ENCODE measurements around the gene SIAH1. TPM values are rescaled to one million over a fixed set of nuclear protein-coding genes. Genes with fewer than 3 reads are reported as not detected.

The SIAH1 gene, protein sequence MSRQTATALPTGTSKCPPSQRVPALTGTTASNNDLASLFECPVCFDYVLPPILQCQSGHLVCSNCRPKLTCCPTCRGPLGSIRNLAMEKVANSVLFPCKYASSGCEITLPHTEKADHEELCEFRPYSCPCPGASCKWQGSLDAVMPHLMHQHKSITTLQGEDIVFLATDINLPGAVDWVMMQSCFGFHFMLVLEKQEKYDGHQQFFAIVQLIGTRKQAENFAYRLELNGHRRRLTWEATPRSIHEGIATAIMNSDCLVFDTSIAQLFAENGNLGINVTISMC
- total RNA-seq (2022) = 26.6 and 27.2 TPM in 2 replicates
- percentile 95 among the genes with signal in this experiment for Bru-seq, nascent RNA
- percentile 94 among the genes with signal in this experiment for BruChase-seq, experiment 1, labeled RNA remaining after a 2-hour chase
- BruChase-seq, experiment 2, labeled RNA remaining after a 6-hour chase = percentile 86 among the genes with signal in this experiment
- long read RNA-seq, transcript SIAH1-203 (2 exons, 2,147 nt) = major isoform, 39 of 45 reads
- long read RNA-seq, partial matches to known transcripts = 0 of 45 reads
- long read RNA-seq, other reads (novel, unspliced or antisense) = 3 of 45 reads

DNA sequence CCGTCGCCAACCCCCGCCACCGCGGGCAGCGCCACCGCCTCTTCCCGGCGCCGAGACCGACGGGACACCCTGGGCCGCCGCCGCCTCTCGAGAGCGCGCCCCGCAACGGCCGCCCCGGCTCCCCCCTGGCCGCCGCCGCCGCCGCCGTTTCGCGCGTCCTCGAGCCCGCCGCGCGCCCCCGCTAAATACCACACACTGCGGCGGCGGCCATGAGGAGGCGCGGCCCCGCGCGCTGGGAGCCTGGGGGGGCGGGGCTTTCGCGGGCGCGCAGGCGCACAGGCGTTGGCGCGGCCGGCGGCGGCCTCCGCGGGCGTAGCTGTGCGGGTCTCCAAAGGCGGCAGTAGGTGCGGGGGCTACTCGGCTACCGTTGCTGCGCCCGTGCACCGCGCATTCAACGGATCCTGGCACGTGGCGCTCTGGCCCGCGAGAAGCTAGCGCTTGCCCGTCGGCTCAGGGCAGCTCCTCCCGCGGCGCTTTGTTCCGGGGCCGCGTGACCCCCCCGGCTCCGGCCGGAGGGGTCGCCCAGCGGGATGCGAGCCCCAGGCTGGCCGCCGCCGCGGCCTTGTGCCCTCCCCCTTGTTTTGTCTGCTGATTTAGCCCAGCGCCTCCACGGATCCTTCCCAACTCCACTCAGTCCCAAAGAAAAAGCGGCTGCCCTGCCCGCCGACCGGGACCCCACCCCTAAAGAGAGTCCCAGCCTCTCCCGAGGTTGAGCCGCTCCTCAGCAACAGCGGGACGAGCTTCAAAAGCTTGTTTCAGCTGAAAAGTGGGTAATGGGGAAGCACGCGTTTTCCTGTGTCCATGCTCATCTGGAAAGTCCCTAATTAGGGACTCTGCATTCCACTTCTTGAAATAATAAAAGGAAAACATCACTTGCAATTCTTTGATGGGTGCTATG, at the start of gene SIAH1:
TSS of gene SIAH1 (minus strand) at position 161 of the 898 bp plus-strand sequence. CDS start 22,985 bp downstream, outside the sequence.
- Mint-ChIP-seq H3K27ac (ENCODE audit: unreplicated experiment) (peak within 1 kb of the TSS; percentile 96), H3K27me3 (ENCODE audit: insufficient read depth, unreplicated experiment) (no peaks in the 10 kb centered on the region), H3K4me1 (ENCODE audit: low read depth, unreplicated experiment) (peaks cover 15% of the 10 kb centered on the region), H3K36me3 (ENCODE audit: insufficient read depth, unreplicated experiment) (peaks cover 8% of the 10 kb centered on the region), H3K4me3 (ENCODE audit: unreplicated experiment) (peak within 1 kb of the TSS; percentile 94), H3K9me3 (ENCODE audit: unreplicated experiment) (no peaks in the 10 kb centered on the region)
- BruUV-seq (replicated peaks) = no TSS peak
- H3K4me3 ChIP-seq (ENCODE audit: low read depth, low read length) = peak within 1 kb of the TSS; percentile 68
- intact Hi-C loops (cut with micrococcal nuclease; ENCODE audit: unreplicated experiment) = loop anchor here (1.0 to 10.0 kb wide), 3 partner anchors 19 to 1501 kb away; partner anchors contain the start of gene GPT2
- TF ChIP-seq, protein P1, sequence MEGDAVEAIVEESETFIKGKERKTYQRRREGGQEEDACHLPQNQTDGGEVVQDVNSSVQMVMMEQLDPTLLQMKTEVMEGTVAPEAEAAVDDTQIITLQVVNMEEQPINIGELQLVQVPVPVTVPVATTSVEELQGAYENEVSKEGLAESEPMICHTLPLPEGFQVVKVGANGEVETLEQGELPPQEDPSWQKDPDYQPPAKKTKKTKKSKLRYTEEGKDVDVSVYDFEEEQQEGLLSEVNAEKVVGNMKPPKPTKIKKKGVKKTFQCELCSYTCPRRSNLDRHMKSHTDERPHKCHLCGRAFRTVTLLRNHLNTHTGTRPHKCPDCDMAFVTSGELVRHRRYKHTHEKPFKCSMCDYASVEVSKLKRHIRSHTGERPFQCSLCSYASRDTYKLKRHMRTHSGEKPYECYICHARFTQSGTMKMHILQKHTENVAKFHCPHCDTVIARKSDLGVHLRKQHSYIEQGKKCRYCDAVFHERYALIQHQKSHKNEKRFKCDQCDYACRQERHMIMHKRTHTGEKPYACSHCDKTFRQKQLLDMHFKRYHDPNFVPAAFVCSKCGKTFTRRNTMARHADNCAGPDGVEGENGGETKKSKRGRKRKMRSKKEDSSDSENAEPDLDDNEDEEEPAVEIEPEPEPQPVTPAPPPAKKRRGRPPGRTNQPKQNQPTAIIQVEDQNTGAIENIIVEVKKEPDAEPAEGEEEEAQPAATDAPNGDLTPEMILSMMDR (IDR thresholded peaks at IDR 0.05; ENCODE audit: insufficient read depth in 1 of 2, low read depth in 1 of 2, low read length in 1 of 2, severe bottlenecking in 1 of 2, unreplicated experiment in 1 of 2) = no peak
- H3K9me3 ChIP-seq = no peaks in the 10 kb centered on the region
- peak; percentile 75 to 92 for DNase-seq
- ChIA-PET POLR2A (interaction anchor here (0.6 to 1.4 kb wide), 6 partner anchors 11 to 238 kb away, joined by 3 to 11 read pairs (median 4); no protein-coding TSS in a partner anchor), CTCF (interaction anchor here (1.0 kb wide), 1 partner anchor 19 kb away, joined by 3 read pairs; no protein-coding TSS in a partner anchor)
- peaks cover 10% of the 10 kb centered on the region; the same call in 1 of the 2 replicates for H3K4me1 ChIP-seq
- no peaks in the 10 kb centered on the region for H3K27me3 ChIP-seq (replicated peaks; ENCODE audit: control insufficient read depth, insufficient read depth, low read length)
- H3K36me3 ChIP-seq (ENCODE audit: control insufficient read depth, insufficient read depth, low read length) = no peaks in the 10 kb centered on the region

DNA sequence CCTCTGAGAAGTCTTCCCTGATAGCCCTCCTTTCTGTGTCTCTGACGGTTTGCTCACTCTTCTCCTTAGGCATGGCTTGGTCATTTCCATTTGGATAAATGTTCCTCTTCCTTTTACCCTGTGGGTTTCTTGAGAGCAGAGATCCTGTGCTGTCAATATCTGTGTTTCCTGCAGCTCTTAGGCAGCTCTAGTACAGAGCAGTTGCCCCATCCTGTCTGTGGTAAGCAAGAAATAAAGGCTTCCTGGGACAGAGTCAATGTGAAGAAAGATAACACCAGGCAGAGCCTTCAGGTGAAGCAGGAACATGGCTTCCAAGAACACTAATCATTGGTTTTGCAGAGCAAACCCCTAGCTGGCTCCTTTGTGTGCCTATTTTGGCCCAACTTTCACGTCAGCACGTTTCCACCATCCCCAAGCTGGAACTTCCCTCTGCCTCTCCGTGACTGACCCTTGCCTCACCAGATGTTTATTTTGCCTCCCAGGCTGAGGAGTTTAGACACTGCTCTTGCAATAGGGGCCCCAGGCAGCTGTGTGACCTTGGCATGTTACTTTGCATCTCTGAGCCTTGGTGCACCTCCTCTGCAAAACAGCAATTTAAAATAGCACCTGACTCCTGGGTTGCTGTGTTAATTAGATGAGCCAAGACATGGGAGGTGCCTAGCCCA, 49.6 kb upstream of the SIAH1 start:
- Mint-ChIP-seq H3K36me3 (ENCODE audit: insufficient read depth, unreplicated experiment) (no peaks in the 10 kb centered on the region), H3K27me3 (ENCODE audit: insufficient read depth, unreplicated experiment) (no peaks in the 10 kb centered on the region), H3K27ac (ENCODE audit: unreplicated experiment) (no peak overlapping the region), H3K4me1 (ENCODE audit: low read depth, unreplicated experiment) (no peaks in the 10 kb centered on the region), H3K4me3 (ENCODE audit: unreplicated experiment) (no peak overlapping the region), H3K9me3 (ENCODE audit: unreplicated experiment) (no peaks in the 10 kb centered on the region)
- BruUV-seq (replicated peaks) = no TSS peak
- no peaks in the 10 kb centered on the region for H3K27me3 ChIP-seq (replicated peaks; ENCODE audit: control insufficient read depth, insufficient read depth, low read length)
- DNase-seq = no peak
- intact Hi-C loops (cut with micrococcal nuclease; ENCODE audit: unreplicated experiment) = no loop called here
- no peak overlapping the region for H3K4me3 ChIP-seq (ENCODE audit: low read depth, low read length)
- H3K4me1 ChIP-seq = peaks cover 9% of the 10 kb centered on the region
- H3K36me3 ChIP-seq (ENCODE audit: control insufficient read depth, insufficient read depth, low read length) = no peaks in the 10 kb centered on the region
- ChIA-PET CTCF (interaction anchor here (1.0 kb wide), 1 partner anchor 92 kb away, joined by 4 read pairs; no protein-coding TSS in a partner anchor), POLR2A (no interaction called here)
- no peaks in the 10 kb centered on the region for H3K9me3 ChIP-seq
- TF ChIP-seq, protein P1 (IDR thresholded peaks at IDR 0.05; ENCODE audit: insufficient read depth in 1 of 2, low read depth in 1 of 2, low read length in 1 of 2, severe bottlenecking in 1 of 2, unreplicated experiment in 1 of 2) = no peak
